ENCODE measurements around the gene AIFM3.
"Not testable (repeated sequence)": the region's sequence is repeated elsewhere in the genome, so short reads cannot be mapped to it uniquely, and the experiment has no call there.

The AIFM3 gene

DNA sequence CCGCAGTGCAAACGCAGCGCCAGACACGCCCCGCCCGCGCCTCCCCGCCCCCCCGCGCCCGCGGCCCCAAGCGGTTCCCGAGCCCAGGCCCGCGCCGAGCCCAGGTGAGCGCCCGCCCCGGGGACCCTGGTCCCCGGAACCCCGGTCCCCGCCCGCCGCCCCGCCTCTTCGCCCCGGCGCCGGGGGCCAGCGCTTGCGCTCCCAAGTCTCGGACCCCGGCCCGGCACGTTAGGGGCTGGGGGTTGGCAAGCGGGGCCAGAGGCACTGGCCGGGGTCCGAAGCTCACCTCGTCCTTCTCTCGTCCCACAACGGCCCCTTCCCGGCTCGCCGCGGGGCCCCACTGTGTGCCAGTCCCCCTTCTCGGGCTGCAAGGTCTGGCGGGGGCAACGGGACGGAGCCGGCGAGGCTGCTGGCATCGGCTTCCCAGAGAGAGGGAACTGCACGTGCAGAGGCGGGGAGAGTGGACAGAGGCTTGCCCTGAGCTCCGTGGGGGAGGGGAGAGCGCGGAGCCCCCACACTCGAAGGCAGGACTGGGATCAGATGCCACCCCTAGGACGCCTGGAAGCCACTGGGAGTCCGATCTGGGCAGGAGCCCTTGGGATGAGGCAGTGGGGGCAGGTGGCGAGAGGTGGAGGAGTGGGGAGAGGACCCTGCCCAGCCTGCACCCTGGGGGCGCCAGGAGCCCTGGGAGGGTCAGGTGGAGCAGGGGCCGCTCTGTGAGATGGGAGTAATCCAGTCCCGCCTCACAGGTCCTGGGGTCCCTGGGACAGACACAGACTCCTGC lies 1.8 kb upstream of the AIFM3 start:
- H3K4me3 ChIP-seq (replicated peaks in 1 of 2; ENCODE audit: low read depth in 2 of 2, low read length in 2 of 2), result peak overlapping the region in 1 of 2 donors; percentile 29
- TF ChIP-seq, protein P1, sequence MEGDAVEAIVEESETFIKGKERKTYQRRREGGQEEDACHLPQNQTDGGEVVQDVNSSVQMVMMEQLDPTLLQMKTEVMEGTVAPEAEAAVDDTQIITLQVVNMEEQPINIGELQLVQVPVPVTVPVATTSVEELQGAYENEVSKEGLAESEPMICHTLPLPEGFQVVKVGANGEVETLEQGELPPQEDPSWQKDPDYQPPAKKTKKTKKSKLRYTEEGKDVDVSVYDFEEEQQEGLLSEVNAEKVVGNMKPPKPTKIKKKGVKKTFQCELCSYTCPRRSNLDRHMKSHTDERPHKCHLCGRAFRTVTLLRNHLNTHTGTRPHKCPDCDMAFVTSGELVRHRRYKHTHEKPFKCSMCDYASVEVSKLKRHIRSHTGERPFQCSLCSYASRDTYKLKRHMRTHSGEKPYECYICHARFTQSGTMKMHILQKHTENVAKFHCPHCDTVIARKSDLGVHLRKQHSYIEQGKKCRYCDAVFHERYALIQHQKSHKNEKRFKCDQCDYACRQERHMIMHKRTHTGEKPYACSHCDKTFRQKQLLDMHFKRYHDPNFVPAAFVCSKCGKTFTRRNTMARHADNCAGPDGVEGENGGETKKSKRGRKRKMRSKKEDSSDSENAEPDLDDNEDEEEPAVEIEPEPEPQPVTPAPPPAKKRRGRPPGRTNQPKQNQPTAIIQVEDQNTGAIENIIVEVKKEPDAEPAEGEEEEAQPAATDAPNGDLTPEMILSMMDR (IDR thresholded peaks at IDR 0.05; ENCODE audit: low read depth, low read length), result no peak
- DNase-seq (ENCODE audit: low read depth in 2 of 2), result no peak

DNA sequence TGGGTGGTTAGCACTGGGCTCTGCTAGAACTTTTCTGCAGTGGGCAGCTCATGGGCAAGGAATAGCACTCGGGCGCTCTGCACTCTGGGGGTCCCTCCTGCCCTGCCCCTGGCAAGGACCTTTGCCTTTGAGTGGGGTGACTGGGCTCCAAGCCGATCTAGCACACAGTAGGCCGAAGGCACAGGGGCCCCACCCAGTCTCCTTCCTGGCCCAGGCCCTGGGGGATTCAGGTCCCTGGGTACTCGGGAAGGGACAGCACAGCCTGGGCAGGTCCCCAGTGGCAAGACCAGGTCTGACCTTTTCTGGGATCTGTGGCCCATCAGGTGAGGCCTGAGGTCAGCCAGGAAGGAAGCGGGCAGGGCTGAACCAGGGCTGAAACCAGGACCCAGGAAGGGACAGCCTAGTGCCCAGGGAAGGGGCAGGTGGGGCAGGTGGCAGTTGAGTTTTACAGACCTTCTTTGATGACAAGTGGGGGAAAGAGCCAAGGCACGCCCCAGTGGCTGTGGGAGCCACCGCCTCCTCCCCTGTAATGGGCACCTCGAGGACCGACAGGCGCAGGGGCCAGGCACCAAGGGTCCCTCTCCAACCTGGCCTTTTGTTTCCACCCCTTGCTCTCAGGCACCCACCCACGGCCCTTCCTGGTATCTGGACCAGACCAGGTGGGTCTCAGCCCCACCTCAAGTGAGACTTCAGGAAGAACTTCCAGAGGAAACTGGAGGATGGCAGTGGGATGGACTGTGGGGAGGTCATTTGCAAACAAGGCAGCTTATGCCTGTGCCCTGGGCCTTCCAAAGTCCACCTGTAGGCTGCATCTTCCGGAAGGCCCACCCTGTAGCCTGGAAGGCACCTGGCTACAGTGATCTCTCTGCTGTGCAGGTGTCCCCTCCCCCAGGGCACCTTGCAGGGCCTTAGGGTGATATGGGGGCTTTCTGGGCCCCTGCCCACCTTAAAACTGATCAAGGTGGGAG lies 883 bp upstream of the AIFM3 start:
- no peak for DNase-seq (ENCODE audit: low read depth in 2 of 2)
- H3K4me3 ChIP-seq (replicated peaks in 1 of 2; ENCODE audit: low read depth in 2 of 2, low read length in 2 of 2), result no peak overlapping the region
- TF ChIP-seq, protein P1 (IDR thresholded peaks at IDR 0.05; ENCODE audit: low read depth, low read length), result no peak

DNA sequence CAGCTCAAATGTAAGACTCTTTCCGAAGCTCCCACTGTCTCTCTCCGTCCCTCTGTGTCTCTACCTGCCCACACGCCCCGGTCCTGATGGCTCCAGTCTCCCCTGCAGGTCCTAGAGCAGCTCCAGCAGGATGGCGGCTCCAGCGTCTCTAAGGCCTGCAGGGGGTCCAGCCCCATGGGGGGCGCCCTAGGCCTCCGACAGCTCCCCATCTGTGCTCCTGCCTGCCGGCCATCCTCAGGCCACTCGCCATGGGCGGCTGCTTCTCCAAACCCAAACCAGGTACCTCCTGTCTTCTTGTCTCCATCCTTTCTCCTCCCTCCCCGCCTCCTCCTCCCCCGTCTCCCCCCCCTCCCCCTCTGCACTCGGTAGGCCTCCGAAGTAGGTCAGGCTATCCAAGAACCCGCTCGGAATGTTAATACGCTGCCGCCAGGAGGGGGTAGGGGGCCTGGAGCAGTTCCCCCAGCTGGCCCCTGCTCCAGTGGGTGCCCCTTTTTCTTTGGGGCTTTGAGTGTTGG lies 699 bp downstream of the AIFM3 start:
- TF ChIP-seq, protein P1 (IDR thresholded peaks at IDR 0.05; ENCODE audit: low read depth, low read length), result no peak
- no peak for DNase-seq (ENCODE audit: low read depth in 2 of 2)
- H3K4me3 ChIP-seq (replicated peaks in 1 of 2; ENCODE audit: low read depth in 2 of 2, low read length in 2 of 2), result no peak overlapping the region

DNA sequence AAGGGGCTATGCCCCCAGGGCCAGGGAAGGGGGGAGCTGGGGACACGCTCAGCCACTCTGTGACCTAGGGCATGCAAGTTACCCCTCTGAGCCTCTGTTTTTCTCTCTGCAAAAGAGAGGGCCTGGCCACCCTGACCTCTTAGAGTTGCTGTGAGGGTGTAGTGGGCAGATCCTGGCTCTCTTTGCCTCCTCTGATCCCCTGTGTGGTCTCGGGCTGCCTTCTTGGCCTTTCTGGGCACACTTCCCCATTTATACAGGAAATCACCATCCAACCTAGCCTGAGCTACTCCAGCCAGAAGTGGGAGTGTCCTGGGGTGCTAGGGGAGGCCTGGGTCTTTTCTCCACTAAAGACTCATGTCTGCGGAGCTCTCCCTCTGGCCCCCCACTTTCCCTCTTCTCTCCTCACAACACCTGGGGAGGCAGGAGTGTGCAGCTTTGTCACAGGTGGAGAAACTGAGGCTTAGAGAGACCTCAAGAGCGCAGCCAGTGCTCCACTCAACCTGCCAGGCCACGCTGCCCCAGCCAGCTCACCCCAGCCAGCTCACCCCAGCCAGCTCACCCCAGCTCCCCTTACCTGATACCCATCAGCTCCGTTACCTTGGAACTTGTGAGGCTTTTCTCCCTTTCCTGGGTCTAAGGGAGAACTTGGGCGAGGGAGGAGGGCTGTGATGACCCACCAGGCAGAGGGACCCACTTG lies 1.4 kb downstream of the AIFM3 start:
- H3K4me3 ChIP-seq (replicated peaks in 1 of 2; ENCODE audit: low read depth in 2 of 2, low read length in 2 of 2), result no peak overlapping the region
- no peak for DNase-seq (ENCODE audit: low read depth in 2 of 2)
- TF ChIP-seq, protein P1 (IDR thresholded peaks at IDR 0.05; ENCODE audit: low read depth, low read length), result no peak

DNA sequence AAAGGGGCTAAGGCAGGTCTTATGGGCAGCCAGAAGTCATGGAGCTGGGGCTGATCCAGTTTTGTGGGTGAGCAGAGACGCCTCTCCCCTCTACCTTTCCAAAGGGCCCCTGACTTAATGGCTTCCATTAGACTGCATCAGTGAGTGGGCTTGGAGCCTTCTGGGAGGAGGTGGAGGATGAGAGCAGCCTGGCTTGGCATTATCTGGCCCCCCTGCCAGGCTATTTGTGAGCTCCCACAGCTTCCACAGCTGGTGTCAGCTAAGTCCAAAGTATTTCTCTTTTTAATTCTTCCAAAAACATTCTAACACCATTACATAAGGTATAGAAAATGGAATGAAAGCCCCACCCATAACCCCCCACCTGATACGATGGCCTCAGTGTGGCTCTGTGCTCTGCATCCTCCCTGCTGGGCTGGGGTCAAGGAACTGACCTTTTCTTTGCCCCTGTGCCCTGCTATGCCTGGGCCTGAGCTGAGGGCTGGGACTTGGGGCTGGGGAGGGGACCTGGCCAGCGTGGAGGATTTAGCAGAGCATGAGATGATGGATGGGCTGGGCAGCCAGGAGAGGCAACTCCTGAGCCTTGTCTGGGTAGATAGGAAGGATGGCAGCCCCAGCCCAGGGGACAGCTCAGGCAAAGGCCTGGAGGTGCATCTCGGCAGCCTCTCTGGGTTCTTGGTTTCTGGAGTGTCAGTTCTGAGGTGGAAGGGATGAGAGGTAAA lies 4.0 kb downstream of the AIFM3 start:
- no peak for DNase-seq (ENCODE audit: low read depth in 2 of 2)
- no peak overlapping the region for H3K4me3 ChIP-seq (replicated peaks in 1 of 2; ENCODE audit: low read depth in 2 of 2, low read length in 2 of 2)
- TF ChIP-seq, protein P1 (IDR thresholded peaks at IDR 0.05; ENCODE audit: low read depth, low read length), result no peak

DNA sequence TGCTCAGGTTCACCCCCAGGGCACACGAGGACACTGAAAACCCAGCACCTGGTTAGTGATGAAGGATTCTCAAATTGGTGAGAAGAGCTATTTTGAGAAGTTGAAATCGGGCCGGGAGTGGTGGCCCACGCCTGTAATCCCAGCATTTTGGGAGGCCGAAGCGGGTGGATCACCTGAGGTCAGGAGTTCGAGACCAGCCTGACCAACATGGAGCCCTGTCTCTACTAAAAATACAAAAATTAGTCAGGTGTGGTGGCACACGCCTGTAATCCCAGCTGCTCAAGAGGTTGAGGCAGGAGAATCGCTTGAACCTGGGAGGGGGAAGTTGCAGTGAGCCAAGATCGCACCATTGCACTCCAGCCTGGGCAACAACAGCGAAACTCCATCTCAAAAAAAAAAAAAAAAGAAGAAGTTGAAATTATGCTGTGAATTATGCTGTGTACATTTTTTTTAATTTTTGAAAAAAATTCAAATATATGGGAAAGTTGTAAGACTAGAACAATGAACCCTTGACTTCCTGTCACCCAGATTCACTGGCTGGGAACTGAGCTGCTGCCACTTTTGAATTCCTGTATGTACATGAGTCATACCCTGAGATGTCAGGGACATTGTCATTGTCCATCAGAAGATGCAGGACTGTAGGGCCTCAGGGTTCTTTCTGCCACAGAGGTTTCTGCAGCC lies 5.1 kb downstream of the AIFM3 start:
- not testable (repeated sequence) for H3K4me3 ChIP-seq (replicated peaks in 1 of 2; ENCODE audit: low read depth in 2 of 2, low read length in 2 of 2); DNase-seq (ENCODE audit: low read depth in 2 of 2)
